NCI-H526 (cell line): ENCODE measurements around the gene KMT2C.
"Not testable (repeated sequence)": the region's sequence is repeated elsewhere in the genome, so short reads cannot be mapped to it uniquely, and the experiment has no call there.

ENCODE experiments used
- DNase-seq, 2 experiments: peaks; one replicate each; lab custom pipeline; 2025; lab: John Stamatoyannopoulos, UW

KMT2C gene

DNA sequence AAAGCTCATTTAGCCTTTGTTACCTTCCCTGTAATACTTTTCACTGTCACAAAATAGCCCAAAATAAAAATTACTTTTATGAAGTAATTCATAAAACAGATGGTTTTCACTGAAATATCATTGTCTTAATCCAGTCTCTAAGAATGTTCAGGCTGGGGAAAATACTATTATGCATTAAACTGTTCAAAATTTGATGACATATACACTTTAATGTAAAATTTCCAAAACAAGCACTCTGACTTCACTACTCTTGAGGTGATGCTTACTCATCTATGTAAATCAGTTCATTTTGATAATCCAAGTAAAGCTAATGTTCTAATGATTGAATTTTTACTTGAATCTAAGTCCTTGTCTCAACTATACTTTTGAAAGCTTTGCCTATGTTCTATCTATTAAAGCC, 127.9 kb downstream of the KMT2C start:
- no peak for DNase-seq

DNA sequence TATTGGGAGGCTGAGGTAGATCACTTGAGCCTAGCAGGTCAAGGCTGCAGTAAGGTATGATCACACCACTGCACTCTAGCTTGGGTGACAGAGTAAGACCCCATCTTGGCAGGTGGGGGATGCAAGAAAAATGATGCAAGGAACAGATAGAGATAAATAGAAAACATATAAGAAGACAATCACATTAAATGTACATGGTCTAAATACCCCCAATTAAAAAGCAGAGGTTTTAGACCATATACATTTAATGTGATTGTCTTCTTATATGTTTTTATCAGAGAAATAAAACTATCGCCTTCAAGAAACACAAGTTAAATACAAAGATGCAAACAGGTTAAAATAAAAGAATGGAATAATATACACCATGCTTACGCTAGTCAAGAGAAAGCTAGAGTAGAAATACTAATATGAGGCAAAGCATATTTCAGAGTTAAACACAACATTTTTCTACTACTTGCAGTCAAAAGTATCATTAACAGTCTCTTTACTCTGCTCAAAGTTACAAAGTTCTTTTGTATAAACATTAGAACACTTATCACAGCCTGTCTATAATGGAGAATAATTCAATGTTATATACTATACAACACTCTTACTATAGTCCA, 136.2 kb downstream of the KMT2C start:
- not testable (repeated sequence) for DNase-seq

DNA sequence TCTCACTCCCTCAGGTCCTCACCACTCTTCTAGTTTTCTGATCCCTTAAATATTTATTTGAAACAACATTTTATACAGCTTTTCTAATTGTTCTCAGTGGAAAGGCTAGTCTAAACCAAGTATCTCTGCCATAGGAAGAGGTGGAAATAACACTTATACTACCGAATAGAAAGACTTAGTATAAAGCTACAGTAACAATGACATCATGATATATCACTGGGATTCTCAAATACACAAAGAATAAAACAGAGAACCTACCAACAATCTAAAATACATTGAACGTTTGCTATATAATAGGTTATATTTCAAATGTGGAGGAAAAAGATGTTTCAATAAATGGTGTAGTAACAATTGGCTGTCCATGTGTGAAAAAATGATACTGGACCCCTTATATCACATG, 142.9 kb downstream of the KMT2C start:
- DNase-seq, result no peak

DNA sequence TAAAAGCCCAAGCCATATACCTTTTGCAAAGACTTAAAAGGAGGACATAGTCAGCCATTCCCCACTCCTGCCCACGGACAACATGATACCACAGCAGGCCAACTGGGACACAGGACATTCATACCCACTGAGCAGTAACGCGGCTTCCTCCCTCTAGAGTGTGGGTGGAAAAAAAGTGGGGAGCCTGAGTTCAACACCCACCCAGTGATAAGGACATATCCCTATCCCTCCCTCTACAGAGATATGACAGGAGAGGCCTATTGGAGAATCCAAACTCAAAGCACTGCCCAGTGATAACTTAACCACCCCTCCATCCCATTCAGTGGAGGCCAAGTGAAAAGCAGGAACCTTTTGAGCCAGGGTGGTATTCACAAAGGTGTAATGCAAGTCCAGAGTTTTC, 148.8 kb downstream of the KMT2C start:
- DNase-seq, result not testable (repeated sequence)

DNA sequence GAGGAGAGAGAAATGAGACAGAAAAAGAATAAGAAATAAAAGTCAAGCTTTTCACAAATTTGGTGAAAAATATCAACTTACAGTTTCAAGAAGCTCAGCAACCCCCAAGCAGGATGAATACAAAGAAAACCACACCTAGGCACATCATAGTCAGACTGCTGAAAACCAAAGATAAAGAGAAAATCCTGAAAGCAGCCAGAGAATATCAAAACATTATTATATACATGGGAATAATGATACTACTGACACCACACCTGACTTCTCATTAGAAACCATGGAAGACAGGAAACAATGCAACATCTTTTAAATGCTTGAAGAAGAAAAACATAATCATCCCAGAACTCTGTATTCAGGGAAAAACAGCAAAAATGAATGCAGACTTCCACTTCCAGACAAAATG, 149.6 kb downstream of the KMT2C start:
- not testable (repeated sequence) for DNase-seq

DNA sequence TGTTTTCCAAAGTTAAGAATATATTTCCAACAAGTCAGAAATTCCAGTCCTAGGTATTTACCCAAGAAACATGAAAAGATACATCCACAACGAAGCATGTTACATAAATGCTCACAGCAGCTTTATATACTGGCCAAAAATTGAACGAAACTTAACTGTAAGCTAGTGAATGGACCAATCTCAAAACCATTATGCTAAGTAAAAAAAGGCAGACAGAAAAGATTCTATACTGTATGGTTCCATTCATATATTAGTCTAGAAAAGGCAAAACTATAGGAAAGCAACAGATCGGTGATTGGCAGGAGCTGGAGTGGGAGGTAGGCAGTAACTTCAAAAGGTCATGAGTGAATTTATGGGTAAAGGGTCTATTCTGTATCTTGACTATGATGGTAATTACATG, 150.8 kb downstream of the KMT2C start:
- not testable (repeated sequence) for DNase-seq

DNA sequence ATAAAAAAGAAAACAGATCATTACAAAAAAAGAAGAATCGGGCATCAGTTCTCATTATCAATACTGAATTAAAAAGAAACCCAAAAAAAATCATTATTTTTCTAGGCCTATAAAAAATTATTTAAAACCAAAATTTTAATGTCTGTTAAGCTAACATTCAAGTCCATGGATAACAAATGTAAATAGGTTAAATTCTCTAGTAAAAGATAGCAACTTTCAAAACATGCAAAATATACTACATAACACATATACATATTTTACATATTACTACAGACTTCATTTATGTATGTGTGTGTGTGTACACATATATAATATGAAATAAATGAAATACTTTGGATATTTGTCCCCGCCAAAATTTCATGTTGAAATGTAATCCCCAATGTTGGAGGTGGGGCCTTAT, 158.1 kb downstream of the KMT2C start:
- not testable (repeated sequence) for DNase-seq

DNA sequence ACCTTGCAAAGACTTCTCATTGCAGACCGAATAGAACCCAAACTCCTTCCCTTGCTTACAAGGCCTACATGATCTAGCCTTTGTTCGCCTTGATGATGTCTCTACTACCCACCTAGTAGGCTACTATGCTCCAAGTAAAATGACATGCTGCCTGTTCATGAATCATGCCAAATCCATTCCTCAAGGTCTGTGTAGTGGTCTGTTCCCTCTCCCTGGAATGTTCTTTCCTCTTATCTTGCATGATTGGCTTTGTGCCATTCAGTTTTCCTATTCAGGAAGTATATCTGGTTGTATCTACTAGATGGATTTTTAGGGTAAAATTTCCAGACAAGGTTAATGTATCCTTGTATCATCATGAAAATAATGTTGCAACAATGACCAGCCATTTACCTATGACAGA, 165.4 kb downstream of the KMT2C start:
- not testable (repeated sequence) for DNase-seq

DNA sequence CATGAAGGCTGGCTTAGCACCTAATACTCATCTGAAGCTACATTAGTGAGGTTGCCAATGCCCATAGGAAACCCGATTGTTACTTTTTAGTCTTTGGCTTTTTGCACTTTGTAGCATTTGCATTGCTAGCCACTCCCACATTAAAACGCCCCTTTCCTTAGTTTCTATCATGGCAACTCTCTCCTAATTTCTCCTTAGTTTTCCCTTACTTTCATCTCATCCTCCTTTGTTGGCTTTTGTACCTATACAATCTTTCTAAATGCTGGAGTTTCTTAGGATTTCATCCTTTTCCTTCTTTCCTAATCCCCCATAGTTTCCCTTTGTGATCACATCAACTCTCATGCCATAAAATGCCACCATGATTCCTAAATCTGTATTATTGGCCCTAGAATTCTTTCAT, 168.9 kb downstream of the KMT2C start:
- not testable (repeated sequence) for DNase-seq

DNA sequence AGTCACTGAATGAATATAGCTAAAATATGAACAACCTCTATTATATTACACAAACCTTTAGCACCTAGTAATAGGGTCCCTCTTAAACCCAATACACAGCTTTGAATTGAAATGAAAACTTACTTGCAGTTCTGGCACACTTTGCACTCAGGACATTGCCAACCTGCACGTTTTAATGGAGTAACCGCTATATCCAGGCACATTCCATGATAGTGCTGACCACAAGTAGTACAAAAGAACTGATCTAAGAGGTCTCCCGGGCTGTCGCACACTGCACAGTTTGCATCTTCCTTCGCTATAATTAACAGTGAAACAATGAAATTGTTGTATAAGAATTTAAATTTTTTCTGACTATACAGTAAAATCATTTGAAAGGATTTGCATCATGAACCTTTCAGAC, 170.9 kb downstream of the KMT2C start:
- DNase-seq, result peak; percentile 33 to 36

DNA sequence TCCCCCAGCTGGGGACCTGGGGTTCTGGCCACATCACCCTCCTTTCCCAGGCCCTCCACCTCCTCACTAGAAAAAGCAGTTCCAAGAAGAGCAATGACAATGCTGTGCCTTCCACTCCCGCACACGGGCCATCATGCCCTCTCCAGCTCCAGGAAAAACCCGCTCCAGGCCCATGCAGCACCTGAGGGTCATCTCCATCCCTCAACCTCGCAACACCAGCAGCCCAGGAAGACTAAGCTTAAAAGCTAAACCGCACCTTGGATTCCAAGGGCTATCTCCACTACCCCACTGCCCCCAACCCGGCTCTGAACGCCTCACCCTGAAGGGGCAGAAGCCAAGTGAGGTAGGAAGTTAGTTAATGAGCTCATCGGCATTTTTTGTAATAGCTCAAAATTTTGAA, 173.7 kb downstream of the KMT2C start:
- not testable (repeated sequence) for DNase-seq

DNA sequence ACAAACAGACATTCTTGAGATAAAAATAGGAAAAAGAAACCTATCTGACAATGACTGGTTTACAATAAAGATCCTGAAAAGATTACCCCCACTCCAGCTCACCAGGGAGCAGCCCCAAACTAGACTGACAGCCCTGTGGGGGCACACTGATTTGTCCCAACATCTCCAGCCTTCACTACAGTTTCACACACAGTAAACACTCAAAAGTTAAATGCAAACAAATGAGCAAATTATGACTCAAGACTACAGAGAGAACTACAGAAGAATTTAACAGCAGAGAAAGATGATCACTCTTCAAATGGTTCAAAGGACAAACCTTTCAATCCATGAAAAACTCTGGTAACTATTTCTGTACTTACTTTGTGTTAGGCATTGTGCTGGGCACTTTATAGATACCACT, 176.2 kb downstream of the KMT2C start:
- not testable (repeated sequence) for DNase-seq

DNA sequence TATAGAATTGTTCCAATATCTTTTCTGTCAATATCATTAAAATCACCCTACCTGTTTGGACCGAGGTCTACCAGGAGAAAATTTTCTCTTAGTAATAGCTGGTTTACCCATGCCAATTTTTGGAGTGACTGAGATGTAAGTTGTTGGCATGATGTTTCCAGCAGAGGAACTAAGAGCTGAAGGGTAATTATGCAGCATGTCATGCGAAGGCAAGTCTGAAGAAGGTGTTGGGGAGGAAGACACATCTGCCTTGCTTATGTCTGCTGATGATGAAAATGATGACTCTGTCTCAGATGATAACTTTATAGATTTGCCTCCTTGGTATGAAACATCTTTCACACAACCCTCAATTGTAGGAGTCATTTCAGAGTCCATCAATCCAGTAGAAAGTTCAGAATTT, 188.0 kb downstream of the KMT2C start:
- not testable (repeated sequence) for DNase-seq

DNA sequence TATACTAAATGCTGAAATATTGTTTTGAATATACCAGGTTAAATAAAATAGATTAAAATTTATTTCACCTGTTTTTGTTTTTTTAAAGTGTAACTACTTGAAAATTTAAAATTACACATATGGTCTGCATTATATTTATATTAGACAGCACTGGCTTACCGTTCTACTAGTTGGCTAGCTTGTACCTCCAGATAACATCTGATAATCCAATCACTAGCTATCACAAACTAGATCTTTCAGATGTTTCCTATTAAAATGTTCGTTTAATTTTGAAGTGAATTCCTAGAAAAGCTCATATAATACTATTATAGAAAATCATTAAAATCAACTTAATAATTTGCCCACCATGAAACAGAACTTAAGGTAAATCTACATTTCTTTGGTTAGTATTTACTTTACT, 190.4 kb downstream of the KMT2C start:
- not testable (repeated sequence) for DNase-seq

DNA sequence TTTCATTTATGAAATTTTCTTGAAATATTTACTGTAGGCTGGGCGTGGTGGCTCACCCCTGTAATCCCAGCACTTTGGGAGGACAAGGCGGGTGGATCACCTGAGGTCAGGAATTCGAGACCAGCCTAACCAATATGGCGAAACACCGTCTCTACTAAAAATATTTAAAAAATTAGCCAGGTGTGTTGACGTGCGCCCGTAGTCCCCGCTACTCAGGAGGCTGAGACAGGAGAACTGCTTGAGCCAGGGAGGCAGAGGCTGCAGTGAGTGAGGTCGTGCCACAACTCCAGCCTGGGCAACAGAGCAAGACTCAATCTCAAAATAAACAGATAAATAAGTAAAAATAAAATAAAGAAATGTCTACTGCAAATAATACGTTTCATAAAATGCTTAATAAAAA, 192.3 kb downstream of the KMT2C start:
- DNase-seq, result not testable (repeated sequence)

DNA sequence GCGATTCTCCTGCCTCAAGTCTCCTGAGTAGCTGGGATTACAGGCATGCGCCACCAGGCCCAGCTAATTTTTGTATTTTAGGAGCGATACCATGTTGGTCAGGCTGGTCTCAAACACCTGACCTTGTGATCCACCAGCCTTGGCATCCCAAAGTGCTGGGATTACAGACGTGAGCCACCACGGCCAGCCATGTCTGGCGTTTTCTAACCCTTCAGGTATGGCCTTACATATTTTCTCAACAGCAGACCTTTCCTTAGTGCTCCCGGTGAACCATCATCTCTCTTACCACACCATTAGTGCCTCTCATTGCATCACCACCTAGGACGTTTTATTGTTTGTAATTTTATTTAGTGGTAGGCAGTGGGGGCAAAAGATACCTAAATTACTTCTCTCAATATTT, 194.5 kb downstream of the KMT2C start:
- DNase-seq, result not testable (repeated sequence)

DNA sequence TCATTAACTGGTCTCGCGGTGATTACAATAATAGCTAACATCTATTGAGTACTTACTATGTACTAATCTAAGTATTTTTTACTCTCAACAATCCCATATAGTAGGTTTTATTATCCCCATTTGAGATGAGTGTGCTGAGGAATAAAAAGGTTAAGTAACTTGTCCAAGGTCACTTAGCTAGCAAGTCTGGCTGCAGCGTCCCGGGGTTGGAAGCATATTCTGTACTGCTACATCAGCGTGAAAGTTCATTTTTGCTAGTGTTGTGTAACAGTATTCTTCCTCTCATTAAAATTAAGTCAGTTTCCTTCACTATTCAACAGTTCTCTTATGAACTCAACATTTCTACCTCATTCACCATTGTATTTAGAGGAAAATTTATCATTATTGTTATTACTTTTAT, 199.5 kb downstream of the KMT2C start:
- not testable (repeated sequence) for DNase-seq

DNA sequence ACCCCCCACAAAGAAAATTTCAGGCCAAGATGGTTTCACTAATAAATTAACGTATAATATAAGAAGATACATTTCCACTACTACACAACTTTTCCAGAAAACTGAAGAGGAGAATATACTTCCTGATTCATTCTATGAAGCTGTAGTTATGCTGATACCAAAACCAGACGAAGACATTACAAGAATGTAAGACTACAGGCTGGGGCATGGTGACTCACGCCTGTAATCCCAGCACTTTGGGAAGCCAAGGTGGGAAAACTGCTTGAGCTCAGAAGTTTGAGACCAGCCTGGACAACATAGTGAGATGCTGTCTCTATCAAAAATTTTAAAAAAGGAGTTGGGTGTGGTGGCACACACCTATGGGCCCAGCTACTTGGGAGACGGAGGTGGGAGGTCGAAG, 201.4 kb downstream of the KMT2C start:
- not testable (repeated sequence) for DNase-seq

DNA sequence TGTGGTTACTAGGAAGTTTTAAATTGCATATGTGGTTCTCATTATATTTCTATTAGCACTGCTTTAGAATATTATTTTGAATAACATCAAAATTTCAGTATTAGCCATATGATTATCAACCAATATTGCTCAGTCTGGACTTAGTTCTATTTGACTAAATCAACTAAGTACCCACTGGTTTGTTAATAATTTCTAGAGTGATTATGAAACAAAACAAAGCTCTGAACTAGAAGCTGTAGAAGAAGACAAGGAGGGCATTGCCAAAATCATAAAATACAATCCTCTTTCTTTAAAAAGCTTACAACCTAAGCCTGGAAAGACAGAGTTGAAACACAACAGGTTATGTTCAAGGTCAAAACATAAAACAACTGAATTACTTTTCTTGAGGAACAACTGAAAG, 204.7 kb downstream of the KMT2C start:
- DNase-seq, result no peak

DNA sequence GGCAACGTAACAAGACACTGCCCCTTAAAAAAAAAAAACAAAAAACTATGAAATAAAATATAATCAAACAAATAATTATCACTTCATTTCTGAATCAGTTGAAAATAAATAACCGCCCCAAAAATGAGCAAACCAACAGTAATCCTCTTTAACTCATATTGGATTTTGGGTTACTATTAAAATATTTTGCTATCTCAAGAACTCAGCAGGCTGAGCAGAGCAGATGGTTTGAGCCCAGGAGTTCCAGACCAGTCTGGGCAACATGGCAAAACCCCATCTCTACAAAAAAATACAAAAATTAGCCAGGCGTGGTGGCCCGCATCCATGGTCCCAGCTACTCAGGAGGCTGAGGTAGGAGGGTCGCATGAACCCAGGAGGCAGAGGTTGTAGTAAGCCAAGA, 216.2 kb downstream of the KMT2C start:
- not testable (repeated sequence) for DNase-seq

DNA sequence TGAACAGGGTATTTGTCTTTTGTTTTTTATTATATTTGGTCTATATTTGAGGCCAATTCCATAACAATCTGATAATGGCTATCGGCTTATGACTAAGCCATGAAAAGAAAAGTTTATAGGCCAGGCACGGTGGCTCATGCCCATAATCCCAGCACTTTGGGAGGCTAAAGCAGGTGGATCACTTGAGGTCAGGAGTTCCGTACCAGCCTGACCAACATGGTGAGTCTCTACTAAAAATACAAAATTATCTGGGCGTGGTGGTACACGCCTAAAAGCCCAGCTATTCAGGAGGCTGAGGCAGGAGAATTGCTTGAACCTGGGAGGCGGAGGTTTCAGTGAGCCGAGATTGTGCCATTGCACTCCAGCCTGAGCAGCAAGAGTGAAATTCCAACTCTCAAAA, 227.0 kb downstream of the KMT2C start:
- DNase-seq, result not testable (repeated sequence)

DNA sequence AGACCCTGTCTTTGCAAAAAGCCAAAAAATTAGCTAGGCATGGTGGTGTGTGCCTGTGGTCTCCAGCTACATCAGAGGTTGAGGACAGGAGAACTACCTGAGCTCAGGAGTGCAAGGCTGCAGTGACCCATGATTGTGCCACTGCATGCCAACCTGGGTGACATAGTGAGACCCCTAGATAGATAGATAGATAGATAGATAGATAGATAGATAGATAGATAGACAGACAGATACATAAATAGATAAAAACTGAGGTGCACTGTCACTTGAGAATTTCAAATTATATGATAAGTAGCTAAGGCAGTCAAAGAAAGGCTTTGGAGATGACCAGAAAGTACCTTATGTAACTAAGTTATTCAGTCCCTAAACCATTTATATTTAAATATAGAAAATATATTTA, 231.4 kb downstream of the KMT2C start:
- DNase-seq, result not testable (repeated sequence)

DNA sequence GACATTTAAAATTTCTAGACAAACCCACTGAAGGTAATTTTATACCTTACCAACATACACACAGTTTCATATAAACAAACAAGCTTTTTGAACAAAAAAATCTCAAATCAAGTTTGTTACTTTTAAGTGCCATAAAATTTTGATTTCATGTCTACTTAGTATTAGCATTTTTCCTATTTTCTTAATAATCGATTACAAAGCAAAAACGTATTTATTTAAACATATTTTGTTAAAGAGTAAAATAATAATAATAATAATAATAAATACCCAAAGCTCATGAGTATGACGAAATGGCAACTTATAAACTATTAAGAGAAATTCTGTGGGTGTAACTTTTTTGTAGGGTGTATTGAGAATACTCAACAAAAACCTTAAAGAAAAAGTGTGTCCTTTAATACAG, 232.7 kb downstream of the KMT2C start:
- DNase-seq, result no peak

DNA sequence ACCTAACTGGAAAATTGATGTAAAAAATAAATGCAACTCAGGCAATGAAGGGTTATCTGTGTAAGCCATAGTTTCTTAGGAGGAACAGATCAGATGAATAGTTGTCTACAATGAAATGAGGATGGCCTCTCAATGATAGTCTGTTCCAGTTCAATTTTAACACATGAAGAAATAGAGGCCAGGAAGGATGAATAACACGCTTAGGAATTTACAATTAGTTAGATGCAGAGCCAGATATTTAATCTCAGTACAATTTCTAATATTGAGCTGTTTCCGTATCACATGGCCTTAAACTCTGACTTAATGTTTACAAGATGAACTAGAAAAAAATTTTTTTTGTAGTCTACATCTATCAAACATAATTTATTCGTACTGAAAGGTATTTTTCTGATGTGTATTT, 233.7 kb downstream of the KMT2C start:
- no peak for DNase-seq

DNA sequence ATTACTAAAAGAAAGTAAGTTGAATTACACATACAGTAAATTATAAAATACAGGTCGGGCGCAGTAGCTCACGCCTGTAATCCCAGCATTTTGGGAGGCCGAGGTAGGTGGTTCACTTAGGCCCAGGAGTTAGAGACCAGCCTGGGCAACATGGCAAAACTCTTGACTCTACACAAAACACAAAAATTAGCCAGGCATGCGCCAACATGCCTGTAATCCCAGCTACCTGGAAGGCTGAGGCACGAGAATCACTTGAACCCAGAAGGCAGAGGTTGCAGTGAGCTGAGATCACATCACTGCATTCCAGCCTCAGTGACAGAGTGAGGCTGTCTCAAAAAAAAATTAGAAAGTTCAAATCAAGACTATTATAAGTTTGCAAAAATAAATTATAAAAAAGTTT, 235.4 kb downstream of the KMT2C start:
- no peak for DNase-seq
